Measurements from ENCODE around the gene KIF3C. TPM values are rescaled to one million over a fixed set of nuclear protein-coding genes. Genes with fewer than 3 reads are reported as not detected.
"Not testable (repeated sequence)": the region's sequence is repeated elsewhere in the genome, so short reads cannot be mapped to it uniquely, and the experiment has no call there.

The KIF3C gene
- total and polyA plus RNA-seq, 2 donors (not counting 1 experiment from before 2014, with no cell fraction given), result 9.7 to 13.0 TPM

GRCh38 chr2:26000561-26001082 is 18.3 kb upstream of the KIF3C start:
- no peak for TF ChIP-seq EZH2 (IDR thresholded peaks at IDR 0.05; ENCODE audit: low read length, missing control alignments)
- TF ChIP-seq, protein P1, sequence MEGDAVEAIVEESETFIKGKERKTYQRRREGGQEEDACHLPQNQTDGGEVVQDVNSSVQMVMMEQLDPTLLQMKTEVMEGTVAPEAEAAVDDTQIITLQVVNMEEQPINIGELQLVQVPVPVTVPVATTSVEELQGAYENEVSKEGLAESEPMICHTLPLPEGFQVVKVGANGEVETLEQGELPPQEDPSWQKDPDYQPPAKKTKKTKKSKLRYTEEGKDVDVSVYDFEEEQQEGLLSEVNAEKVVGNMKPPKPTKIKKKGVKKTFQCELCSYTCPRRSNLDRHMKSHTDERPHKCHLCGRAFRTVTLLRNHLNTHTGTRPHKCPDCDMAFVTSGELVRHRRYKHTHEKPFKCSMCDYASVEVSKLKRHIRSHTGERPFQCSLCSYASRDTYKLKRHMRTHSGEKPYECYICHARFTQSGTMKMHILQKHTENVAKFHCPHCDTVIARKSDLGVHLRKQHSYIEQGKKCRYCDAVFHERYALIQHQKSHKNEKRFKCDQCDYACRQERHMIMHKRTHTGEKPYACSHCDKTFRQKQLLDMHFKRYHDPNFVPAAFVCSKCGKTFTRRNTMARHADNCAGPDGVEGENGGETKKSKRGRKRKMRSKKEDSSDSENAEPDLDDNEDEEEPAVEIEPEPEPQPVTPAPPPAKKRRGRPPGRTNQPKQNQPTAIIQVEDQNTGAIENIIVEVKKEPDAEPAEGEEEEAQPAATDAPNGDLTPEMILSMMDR (conservative IDR thresholded peaks at IDR 0.05 in 1 of 2, IDR thresholded peaks at IDR 0.05 in 1 of 2; ENCODE audit: low read depth in 1 of 2, low read length in 2 of 2), result no peak
- DNase-seq (ENCODE audit: low read depth in 2 of 2), result no peak
- no peaks in the 10 kb centered on the region for H3K9me3 ChIP-seq (ENCODE audit: control insufficient read depth, insufficient read depth, low read depth, low read length)
- H4K20me1 ChIP-seq (ENCODE audit: control insufficient read depth, extremely low read depth, insufficient read depth, low read length), result no peaks in the 10 kb centered on the region
- no peak overlapping the region for H3K27ac ChIP-seq (ENCODE audit: insufficient read depth, low read length)
- no peaks in the 10 kb centered on the region for H3K79me2 ChIP-seq (ENCODE audit: control insufficient read depth, insufficient read depth, low read length)
- peaks cover 6% of the 10 kb centered on the region for H3K4me1 ChIP-seq (ENCODE audit: control insufficient read depth, extremely low read depth, insufficient read depth, low read length)
- no peaks in the 10 kb centered on the region for H3K36me3 ChIP-seq (ENCODE audit: control insufficient read depth, insufficient read depth, low read length)
- no peak overlapping the region for H3K4me3 ChIP-seq (replicated peaks in 1 of 4; ENCODE audit: control extremely low read depth in 1 of 4, insufficient read depth in 1 of 4, low read depth in 3 of 4, low read length in 4 of 4)
- no peak overlapping the region for H3K9ac ChIP-seq (ENCODE audit: insufficient read depth, low read length)
- no peaks in the 10 kb centered on the region for H3K27me3 ChIP-seq (ENCODE audit: control insufficient read depth, insufficient read depth, low read length)
- H3K4me2 ChIP-seq (ENCODE audit: extremely low read depth, insufficient read depth, low read length), result no peak overlapping the region
- no peak overlapping the region for H2AFZ ChIP-seq (ENCODE audit: low read length)

DNA sequence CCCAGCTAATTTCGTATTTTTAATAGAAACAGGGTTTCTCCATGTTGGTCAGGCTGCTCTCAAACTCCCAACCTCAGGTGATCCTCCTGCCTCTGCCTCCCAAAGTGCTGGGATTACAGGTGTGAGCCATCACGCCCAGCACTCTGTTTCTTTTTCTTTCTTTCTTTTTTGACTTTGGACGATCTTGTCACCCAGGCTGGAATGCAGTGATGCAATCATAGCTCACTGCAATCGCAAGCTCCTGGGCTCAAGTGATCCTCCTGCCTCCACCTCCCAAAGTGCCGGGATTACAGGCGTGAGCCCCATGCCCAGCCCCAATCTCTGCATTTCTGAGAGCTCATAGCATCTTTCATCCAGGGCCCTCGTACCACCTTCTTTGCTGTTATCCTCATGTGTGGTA is 17.1 kb upstream of the KIF3C start:
- H3K4me3 ChIP-seq (replicated peaks in 1 of 4; ENCODE audit: control extremely low read depth in 1 of 4, insufficient read depth in 1 of 4, low read depth in 3 of 4, low read length in 4 of 4); H3K27me3 ChIP-seq (ENCODE audit: control insufficient read depth, insufficient read depth, low read length); DNase-seq (ENCODE audit: low read depth in 2 of 2); H3K79me2 ChIP-seq (ENCODE audit: control insufficient read depth, insufficient read depth, low read length); H3K36me3 ChIP-seq (ENCODE audit: control insufficient read depth, insufficient read depth, low read length); H3K27ac ChIP-seq (ENCODE audit: insufficient read depth, low read length); H3K4me1 ChIP-seq (ENCODE audit: control insufficient read depth, extremely low read depth, insufficient read depth, low read length); H4K20me1 ChIP-seq (ENCODE audit: control insufficient read depth, extremely low read depth, insufficient read depth, low read length); H3K4me2 ChIP-seq (ENCODE audit: extremely low read depth, insufficient read depth, low read length); H3K9ac ChIP-seq (ENCODE audit: insufficient read depth, low read length); H3K9me3 ChIP-seq (ENCODE audit: control insufficient read depth, insufficient read depth, low read depth, low read length); H2AFZ ChIP-seq (ENCODE audit: low read length): not testable (repeated sequence)

GRCh38 chr2:25998816-25999383 is 16.6 kb upstream of the KIF3C start:
- not testable (repeated sequence) for DNase-seq (ENCODE audit: low read depth in 2 of 2); H3K27me3 ChIP-seq (ENCODE audit: control insufficient read depth, insufficient read depth, low read length); H2AFZ ChIP-seq (ENCODE audit: low read length); H4K20me1 ChIP-seq (ENCODE audit: control insufficient read depth, extremely low read depth, insufficient read depth, low read length); H3K36me3 ChIP-seq (ENCODE audit: control insufficient read depth, insufficient read depth, low read length); H3K79me2 ChIP-seq (ENCODE audit: control insufficient read depth, insufficient read depth, low read length); H3K4me2 ChIP-seq (ENCODE audit: extremely low read depth, insufficient read depth, low read length); H3K27ac ChIP-seq (ENCODE audit: insufficient read depth, low read length); H3K9me3 ChIP-seq (ENCODE audit: control insufficient read depth, insufficient read depth, low read depth, low read length); H3K9ac ChIP-seq (ENCODE audit: insufficient read depth, low read length); H3K4me1 ChIP-seq (ENCODE audit: control insufficient read depth, extremely low read depth, insufficient read depth, low read length); H3K4me3 ChIP-seq (replicated peaks in 1 of 4; ENCODE audit: control extremely low read depth in 1 of 4, insufficient read depth in 1 of 4, low read depth in 3 of 4, low read length in 4 of 4)

- TF ChIP-seq, protein P1 (conservative IDR thresholded peaks at IDR 0.05 in 1 of 2, IDR thresholded peaks at IDR 0.05 in 1 of 2; ENCODE audit: low read depth in 1 of 2, low read length in 2 of 2), result no peak
- TF ChIP-seq EZH2 (IDR thresholded peaks at IDR 0.05; ENCODE audit: low read length, missing control alignments), result no peak
- no peaks in the 10 kb centered on the region for H3K27me3 ChIP-seq (ENCODE audit: control insufficient read depth, insufficient read depth, low read length)
- no peak overlapping the region for H3K4me3 ChIP-seq (replicated peaks in 1 of 4; ENCODE audit: control extremely low read depth in 1 of 4, insufficient read depth in 1 of 4, low read depth in 3 of 4, low read length in 4 of 4)
- no peak overlapping the region for H3K27ac ChIP-seq (ENCODE audit: insufficient read depth, low read length)
- H3K79me2 ChIP-seq (ENCODE audit: control insufficient read depth, insufficient read depth, low read length), result no peaks in the 10 kb centered on the region
- no peaks in the 10 kb centered on the region for H4K20me1 ChIP-seq (ENCODE audit: control insufficient read depth, extremely low read depth, insufficient read depth, low read length)
- DNase-seq (ENCODE audit: low read depth in 2 of 2), result peak in 1 of 2 donors; percentile 36
- no peak overlapping the region for H3K9ac ChIP-seq (ENCODE audit: insufficient read depth, low read length)
- H3K4me1 ChIP-seq (ENCODE audit: control insufficient read depth, extremely low read depth, insufficient read depth, low read length), result peaks cover 5% of the 10 kb centered on the region
- H3K4me2 ChIP-seq (ENCODE audit: extremely low read depth, insufficient read depth, low read length), result no peak overlapping the region
- no peaks in the 10 kb centered on the region for H3K36me3 ChIP-seq (ENCODE audit: control insufficient read depth, insufficient read depth, low read length)
- no peaks in the 10 kb centered on the region for H3K9me3 ChIP-seq (ENCODE audit: control insufficient read depth, insufficient read depth, low read depth, low read length)
- no peak overlapping the region for H2AFZ ChIP-seq (ENCODE audit: low read length)
Observed at GRCh38 chr2:25996844-25997243, 14.5 kb upstream of the KIF3C start.

Data from fibroblast of lung (primary cell).